Measurements from ENCODE around the gene CENPV.

The CENPV gene

DNA sequence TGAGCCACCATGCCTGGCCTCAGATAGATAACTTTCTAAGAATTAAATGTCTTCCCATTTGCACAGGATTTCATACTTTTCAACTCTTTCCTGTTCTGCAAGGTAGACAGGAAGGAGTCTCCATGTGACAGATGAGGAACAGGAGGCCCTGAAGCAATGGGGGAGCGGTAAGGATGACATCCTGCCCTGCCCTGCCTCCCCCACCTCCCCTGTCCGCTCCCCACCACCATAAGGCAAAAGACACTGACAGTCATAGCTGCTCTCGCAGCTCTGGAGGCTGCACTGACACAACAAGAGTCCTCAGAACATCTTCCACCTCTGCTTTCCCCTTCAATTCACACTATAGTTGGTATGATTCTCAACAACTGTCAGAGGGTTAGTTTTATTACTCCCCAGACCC lies 9.7 kb downstream of the CENPV start:
- no peak overlapping the region for H2AFZ ChIP-seq
- no peak overlapping the region for H3K9ac ChIP-seq
- H3K79me2 ChIP-seq = no peaks in the 10 kb centered on the region
- no peak overlapping the region for H3K27ac ChIP-seq
- no peaks in the 10 kb centered on the region for H3K36me3 ChIP-seq (ENCODE audit: control insufficient read depth, insufficient read depth, low read length)
- H3K9me3 ChIP-seq (ENCODE audit: control insufficient read depth, low read length) = no peaks in the 10 kb centered on the region
- no peak overlapping the region for H3K4me2 ChIP-seq (ENCODE audit: low read length)
- H3K27me3 ChIP-seq (ENCODE audit: control insufficient read depth, insufficient read depth, low read length) = no peaks in the 10 kb centered on the region
- H3K4me3 ChIP-seq (ENCODE audit: low read depth, low read length) = no peak overlapping the region
- no peaks in the 10 kb centered on the region for H3K4me1 ChIP-seq
- TF ChIP-seq, protein P1, sequence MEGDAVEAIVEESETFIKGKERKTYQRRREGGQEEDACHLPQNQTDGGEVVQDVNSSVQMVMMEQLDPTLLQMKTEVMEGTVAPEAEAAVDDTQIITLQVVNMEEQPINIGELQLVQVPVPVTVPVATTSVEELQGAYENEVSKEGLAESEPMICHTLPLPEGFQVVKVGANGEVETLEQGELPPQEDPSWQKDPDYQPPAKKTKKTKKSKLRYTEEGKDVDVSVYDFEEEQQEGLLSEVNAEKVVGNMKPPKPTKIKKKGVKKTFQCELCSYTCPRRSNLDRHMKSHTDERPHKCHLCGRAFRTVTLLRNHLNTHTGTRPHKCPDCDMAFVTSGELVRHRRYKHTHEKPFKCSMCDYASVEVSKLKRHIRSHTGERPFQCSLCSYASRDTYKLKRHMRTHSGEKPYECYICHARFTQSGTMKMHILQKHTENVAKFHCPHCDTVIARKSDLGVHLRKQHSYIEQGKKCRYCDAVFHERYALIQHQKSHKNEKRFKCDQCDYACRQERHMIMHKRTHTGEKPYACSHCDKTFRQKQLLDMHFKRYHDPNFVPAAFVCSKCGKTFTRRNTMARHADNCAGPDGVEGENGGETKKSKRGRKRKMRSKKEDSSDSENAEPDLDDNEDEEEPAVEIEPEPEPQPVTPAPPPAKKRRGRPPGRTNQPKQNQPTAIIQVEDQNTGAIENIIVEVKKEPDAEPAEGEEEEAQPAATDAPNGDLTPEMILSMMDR (IDR thresholded peaks at IDR 0.05) = no peak

GRCh38 chr17:16342979-16343378 lies 10.3 kb downstream of the CENPV start:
- Histone ChIP-seq H3K27me3 (ENCODE audit: control insufficient read depth, insufficient read depth, low read length) (no peaks in the 10 kb centered on the region), H3K9ac (no peak overlapping the region), H3K79me2 (no peaks in the 10 kb centered on the region), H3K36me3 (ENCODE audit: control insufficient read depth, insufficient read depth, low read length) (no peaks in the 10 kb centered on the region), H3K4me3 (ENCODE audit: low read depth, low read length) (no peak overlapping the region), H3K9me3 (ENCODE audit: control insufficient read depth, low read length) (no peaks in the 10 kb centered on the region), H3K4me2 (ENCODE audit: low read length) (no peak overlapping the region), H2AFZ (no peak overlapping the region), H3K27ac (no peak overlapping the region), H3K4me1 (no peaks in the 10 kb centered on the region)
- TF ChIP-seq, protein P1 (IDR thresholded peaks at IDR 0.05) = no peak

DNA sequence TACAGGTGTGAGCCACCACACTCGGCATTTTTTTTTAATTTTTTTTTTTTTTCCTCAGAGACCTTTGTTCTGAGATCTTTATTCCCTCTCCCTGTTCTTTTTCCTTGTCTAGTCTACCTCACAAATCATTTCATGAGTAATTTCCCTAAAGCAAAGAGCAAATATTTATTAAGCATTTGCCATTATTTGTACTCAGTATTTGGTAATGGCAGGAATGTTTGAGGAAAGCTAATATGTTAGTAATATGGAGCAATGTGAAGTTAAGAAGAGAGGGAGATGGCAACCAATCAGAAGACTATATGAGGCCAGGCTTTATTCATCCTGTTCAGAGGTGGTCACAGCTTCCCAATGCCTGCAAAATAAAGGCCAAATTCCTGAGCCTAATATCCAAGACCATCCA lies 13.3 kb downstream of the CENPV start:
- Histone ChIP-seq H3K9me3 (ENCODE audit: control insufficient read depth, low read length) (no peaks in the 10 kb centered on the region), H3K4me3 (ENCODE audit: low read depth, low read length) (no peak overlapping the region), H3K27me3 (ENCODE audit: control insufficient read depth, insufficient read depth, low read length) (no peaks in the 10 kb centered on the region), H3K4me1 (no peaks in the 10 kb centered on the region), H3K4me2 (ENCODE audit: low read length) (no peak overlapping the region), H2AFZ (no peak overlapping the region), H3K9ac (no peak overlapping the region), H3K79me2 (no peaks in the 10 kb centered on the region), H3K36me3 (ENCODE audit: control insufficient read depth, insufficient read depth, low read length) (no peaks in the 10 kb centered on the region), H3K27ac (no peak overlapping the region)
- TF ChIP-seq, protein P1 (IDR thresholded peaks at IDR 0.05) = no peak

GRCh38 chr17:16339402-16339801 lies 13.9 kb downstream of the CENPV start:
- no peak overlapping the region for H3K4me3 ChIP-seq (ENCODE audit: low read depth, low read length)
- TF ChIP-seq, protein P1 (IDR thresholded peaks at IDR 0.05) = no peak

GRCh38 chr17:16338391-16338790 lies 14.9 kb downstream of the CENPV start:
- Histone ChIP-seq H3K9ac (no peak overlapping the region), H3K79me2 (no peaks in the 10 kb centered on the region), H3K4me3 (ENCODE audit: low read depth, low read length) (no peak overlapping the region), H3K27me3 (ENCODE audit: control insufficient read depth, insufficient read depth, low read length) (no peaks in the 10 kb centered on the region), H2AFZ (no peak overlapping the region), H3K4me2 (ENCODE audit: low read length) (no peak overlapping the region), H3K27ac (no peak overlapping the region), H3K36me3 (ENCODE audit: control insufficient read depth, insufficient read depth, low read length) (no peaks in the 10 kb centered on the region), H3K4me1 (no peaks in the 10 kb centered on the region), H3K9me3 (ENCODE audit: control insufficient read depth, low read length) (no peaks in the 10 kb centered on the region)
- TF ChIP-seq, protein P1 (IDR thresholded peaks at IDR 0.05) = no peak

More at GRCh38 chr17:16339402-16339801, 13.9 kb downstream of the CENPV start:
- Histone ChIP-seq H3K9ac (no peak overlapping the region), H3K4me2 (ENCODE audit: low read length) (no peak overlapping the region), H2AFZ (no peak overlapping the region), H3K79me2 (no peaks in the 10 kb centered on the region), H3K36me3 (ENCODE audit: control insufficient read depth, insufficient read depth, low read length) (no peaks in the 10 kb centered on the region), H3K27me3 (ENCODE audit: control insufficient read depth, insufficient read depth, low read length) (no peaks in the 10 kb centered on the region), H3K4me1 (no peaks in the 10 kb centered on the region), H3K27ac (no peak overlapping the region), H3K9me3 (ENCODE audit: control insufficient read depth, low read length) (no peaks in the 10 kb centered on the region)
